Fibroblast of the aortic adventitia (primary cell): ENCODE data around the gene FNIP2. TPM values are rescaled to one million over a fixed set of nuclear protein-coding genes. Genes with fewer than 3 reads are reported as not detected.

Source experiments
- DNase-seq: peaks from one replicate; pipeline ENCODE4 v3.0.0-alpha.2; 2010; ENCODE audit warnings: low read depth
- H3K4me3 ChIP-seq: 2 replicates; pipeline ENCODE4 v1.5.1; 2011; ENCODE audit warnings: low read depth, mild to moderate bottlenecking, control low read depth, low read length, moderate library complexity
- total RNA-seq: library from RNA; depleted of rRNA; stranded (reverse); fragments of >200 nt; gene quantifications from 2 replicates; pipeline ENCODE4 v1.2.3, GENCODE V29; 2012; ENCODE audit warnings: low replicate concordance
- TF ChIP-seq, protein P1 (sequence below): IDR thresholded peaks from 2 replicates; pipeline ENCODE4 v1.5.1; 2011; ENCODE audit warnings: mild to moderate bottlenecking, low read length, control low read depth, inconsistent platforms; ENCODE audit not compliant: insufficient read depth

FNIP2 gene
- total RNA-seq, 1 donor, result 34.3 TPM

GRCh38 chr4:158903079-158903456, 134.2 kb downstream of the FNIP2 start:
- no peak overlapping the region for H3K4me3 ChIP-seq
- DNase-seq, result no peak
- TF ChIP-seq, protein P1, sequence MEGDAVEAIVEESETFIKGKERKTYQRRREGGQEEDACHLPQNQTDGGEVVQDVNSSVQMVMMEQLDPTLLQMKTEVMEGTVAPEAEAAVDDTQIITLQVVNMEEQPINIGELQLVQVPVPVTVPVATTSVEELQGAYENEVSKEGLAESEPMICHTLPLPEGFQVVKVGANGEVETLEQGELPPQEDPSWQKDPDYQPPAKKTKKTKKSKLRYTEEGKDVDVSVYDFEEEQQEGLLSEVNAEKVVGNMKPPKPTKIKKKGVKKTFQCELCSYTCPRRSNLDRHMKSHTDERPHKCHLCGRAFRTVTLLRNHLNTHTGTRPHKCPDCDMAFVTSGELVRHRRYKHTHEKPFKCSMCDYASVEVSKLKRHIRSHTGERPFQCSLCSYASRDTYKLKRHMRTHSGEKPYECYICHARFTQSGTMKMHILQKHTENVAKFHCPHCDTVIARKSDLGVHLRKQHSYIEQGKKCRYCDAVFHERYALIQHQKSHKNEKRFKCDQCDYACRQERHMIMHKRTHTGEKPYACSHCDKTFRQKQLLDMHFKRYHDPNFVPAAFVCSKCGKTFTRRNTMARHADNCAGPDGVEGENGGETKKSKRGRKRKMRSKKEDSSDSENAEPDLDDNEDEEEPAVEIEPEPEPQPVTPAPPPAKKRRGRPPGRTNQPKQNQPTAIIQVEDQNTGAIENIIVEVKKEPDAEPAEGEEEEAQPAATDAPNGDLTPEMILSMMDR, result no peak

- TF ChIP-seq, protein P1, result no peak
- DNase-seq, result no peak
- H3K4me3 ChIP-seq, result no peak overlapping the region
These were observed 134.7 kb downstream of the FNIP2 start for GRCh38 chr4:158903472-158904043.

DNA sequence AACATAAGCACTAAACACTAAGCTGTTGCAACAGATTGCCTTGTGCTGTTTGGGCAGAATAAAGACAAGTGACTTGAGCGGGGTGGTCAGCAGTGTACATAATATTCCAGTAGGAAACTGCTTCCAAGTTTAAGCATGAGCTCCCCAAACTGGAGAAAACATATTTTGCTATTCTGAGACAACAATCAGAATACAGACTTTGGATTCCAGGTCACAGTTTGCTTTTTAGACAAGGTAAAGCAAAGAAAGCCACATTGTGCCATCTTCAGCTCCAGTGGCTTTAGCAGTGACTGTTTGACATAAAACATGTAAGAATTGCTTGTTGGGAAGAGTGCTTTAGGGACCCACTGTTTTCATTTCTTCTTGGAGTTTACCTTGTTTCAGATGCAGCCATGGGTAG, 136.0 kb downstream of the FNIP2 start:
- DNase-seq, result no peak
- TF ChIP-seq, protein P1, result no peak

GRCh38 chr4:158906073-158906472, 137.2 kb downstream of the FNIP2 start:
- TF ChIP-seq, protein P1, result no peak
- H3K4me3 ChIP-seq, result no peak overlapping the region
- no peak for DNase-seq

More for the DNA sequence above, 136.0 kb downstream of the FNIP2 start:
- no peak overlapping the region for H3K4me3 ChIP-seq

DNA sequence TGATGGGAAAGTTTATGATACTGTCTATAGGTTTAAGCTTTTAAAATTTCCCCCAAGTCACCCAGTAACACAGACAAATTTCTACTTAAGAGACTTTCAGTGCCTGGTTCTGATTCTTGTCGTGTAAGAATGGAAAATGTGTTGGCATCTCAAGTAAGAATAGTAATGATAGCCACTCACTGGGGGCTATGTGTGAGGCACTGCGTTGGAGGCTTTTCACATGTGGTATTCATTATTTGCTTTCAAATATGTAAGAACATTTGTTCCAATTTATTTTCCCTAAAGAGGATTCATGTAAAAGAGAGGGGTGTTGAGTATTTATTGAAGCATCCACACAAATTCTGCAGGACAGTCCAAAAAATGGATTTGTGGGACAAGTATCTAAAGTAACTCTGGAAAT, 143.6 kb downstream of the FNIP2 start:
- no peak overlapping the region for H3K4me3 ChIP-seq
- DNase-seq, result peak; percentile 52
- TF ChIP-seq, protein P1, result no peak

DNA sequence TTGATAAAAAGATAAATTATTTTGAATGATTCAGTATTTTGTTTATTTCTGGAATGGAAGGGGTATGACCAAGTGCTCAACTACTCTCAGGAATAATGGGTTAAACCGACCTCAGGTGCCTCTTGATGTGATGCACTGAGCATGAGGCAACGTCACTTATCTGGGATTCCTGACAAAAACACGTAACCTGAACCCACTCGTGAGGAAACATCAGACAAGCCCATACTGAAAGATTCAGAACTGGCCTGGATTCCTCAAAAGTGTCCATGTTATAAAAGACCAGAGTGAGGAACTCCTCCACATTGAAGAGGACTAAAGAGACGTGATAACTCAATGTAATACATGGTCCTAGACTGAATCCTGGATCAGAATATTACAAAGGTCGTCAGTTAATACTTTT, 144.0 kb downstream of the FNIP2 start:
- DNase-seq, result peak; percentile 50
- no peak overlapping the region for H3K4me3 ChIP-seq
- TF ChIP-seq, protein P1, result no peak

DNA sequence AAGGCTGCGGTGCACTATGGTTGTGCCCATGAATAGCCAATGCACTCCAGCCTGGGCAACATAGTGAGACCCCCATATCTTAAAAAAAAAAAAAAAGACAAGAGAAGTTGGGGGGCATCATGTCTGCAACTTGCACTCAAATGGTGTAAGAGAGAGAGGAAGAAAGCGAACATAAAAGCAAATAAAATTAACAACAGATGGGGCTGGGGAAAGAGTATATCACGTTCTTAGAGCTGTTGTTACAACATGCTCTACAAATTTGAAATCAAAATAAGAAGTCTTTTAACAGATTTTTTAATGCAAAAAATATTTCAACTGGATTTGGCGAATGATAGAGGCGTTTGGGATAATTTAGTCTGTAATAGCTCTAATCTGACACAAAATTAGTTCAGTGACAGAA, 144.9 kb downstream of the FNIP2 start:
- H3K4me3 ChIP-seq, result no peak overlapping the region
- TF ChIP-seq, protein P1, result no peak
- peak; percentile 49 for DNase-seq
